AG09309 (cell line): ENCODE data around the gene CST5.
"Not testable (repeated sequence)": the region's sequence is repeated elsewhere in the genome, so short reads cannot be mapped to it uniquely, and the experiment has no call there.

Experiments
- DNase-seq: peaks from one replicate; pipeline ENCODE4 v3.0.0-alpha.2; 2010; ENCODE audit warnings: low read depth
- H3K4me3 ChIP-seq: 2 replicates; pipeline ENCODE4 v1.5.1; 2011; ENCODE audit warnings: mild to moderate bottlenecking, low read depth, low read length, moderate library complexity; ENCODE audit not compliant: control insufficient read depth
- TF ChIP-seq, protein P1 (sequence below): IDR thresholded peaks from 2 replicates; pipeline ENCODE4 v1.5.1; 2011; ENCODE audit warnings: mild to moderate bottlenecking, low read depth, low read length, inconsistent platforms; ENCODE audit not compliant: insufficient read depth, control insufficient read depth; ENCODE audit errors: missing control alignments

The CST5 gene

DNA sequence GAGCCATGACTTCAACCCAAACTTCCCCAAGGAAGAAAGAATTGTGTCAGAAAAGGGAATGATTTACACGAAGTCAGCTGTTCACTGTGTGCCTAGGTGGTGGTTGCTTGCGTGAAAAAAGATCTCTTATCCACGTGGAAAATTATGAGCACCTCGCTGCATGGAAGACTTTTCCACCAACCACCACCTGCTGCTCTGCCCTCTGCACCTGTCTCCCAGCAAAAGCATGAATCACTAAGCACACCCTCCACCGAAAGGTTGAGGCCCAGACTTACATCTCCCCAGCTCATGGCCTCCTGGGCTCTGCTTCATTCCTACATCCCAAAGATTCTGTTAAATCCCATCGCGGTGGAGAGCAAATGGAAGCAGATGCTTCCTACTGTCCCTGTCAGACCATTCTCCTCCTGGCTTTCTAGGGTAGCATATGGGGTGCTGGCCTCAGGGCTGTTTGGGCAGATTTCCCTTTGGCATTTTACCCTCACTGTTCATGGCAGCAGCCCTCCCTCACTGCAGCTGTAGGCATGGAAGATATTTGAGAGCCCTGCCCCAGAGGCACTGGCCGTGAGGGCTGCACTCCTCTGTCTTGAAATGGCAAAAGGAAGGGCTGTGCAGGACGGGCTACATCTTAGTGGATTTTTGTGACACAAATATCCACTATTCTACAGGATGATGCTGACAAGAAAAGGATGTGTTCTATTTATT lies 37.6 kb upstream of the CST5 start:
- TF ChIP-seq, protein P1, sequence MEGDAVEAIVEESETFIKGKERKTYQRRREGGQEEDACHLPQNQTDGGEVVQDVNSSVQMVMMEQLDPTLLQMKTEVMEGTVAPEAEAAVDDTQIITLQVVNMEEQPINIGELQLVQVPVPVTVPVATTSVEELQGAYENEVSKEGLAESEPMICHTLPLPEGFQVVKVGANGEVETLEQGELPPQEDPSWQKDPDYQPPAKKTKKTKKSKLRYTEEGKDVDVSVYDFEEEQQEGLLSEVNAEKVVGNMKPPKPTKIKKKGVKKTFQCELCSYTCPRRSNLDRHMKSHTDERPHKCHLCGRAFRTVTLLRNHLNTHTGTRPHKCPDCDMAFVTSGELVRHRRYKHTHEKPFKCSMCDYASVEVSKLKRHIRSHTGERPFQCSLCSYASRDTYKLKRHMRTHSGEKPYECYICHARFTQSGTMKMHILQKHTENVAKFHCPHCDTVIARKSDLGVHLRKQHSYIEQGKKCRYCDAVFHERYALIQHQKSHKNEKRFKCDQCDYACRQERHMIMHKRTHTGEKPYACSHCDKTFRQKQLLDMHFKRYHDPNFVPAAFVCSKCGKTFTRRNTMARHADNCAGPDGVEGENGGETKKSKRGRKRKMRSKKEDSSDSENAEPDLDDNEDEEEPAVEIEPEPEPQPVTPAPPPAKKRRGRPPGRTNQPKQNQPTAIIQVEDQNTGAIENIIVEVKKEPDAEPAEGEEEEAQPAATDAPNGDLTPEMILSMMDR = no peak
- H3K4me3 ChIP-seq = no peak overlapping the region
- no peak for DNase-seq

DNA sequence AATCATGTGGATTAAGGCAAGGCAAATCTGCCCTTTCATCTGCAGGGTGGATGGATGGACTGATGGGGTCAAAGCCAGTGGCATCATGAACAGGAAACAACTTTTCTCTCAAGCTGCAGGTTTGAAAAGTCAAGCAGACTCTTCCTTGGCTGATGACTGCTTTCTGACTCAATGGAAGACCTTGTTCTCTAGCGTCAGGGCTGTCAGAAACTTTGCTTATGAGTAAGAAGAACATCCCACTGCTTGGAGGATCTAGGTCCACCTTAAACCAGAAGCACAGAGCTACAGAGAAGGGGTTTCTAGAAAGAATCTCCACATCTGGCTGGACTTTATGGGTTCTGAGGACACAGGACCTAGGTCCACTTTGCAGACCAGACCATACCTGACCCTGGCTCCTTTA lies 36.3 kb upstream of the CST5 start:
- H3K4me3 ChIP-seq = no peak overlapping the region
- TF ChIP-seq, protein P1 = no peak
- DNase-seq = no peak

DNA sequence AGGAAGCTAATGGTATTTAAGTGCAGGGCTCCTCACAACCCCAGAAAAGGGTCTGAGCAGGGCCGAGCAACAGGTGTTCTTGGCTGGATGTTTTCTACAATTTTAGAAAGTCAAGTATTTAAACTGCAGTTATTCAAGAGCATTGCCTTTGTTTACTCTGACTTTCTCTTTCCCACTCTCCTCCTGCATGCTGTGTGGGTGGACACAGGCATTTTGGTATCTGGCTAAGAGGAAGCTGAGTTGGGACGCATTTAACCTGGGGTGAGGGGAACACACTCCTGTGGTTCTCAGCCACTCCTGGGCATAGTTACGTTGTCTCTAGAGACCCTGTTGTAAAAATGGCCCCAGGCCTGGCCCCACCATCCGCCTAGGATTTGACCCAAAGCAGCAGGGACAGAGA lies 34.9 kb upstream of the CST5 start:
- H3K4me3 ChIP-seq, DNase-seq: not testable (repeated sequence)

DNA sequence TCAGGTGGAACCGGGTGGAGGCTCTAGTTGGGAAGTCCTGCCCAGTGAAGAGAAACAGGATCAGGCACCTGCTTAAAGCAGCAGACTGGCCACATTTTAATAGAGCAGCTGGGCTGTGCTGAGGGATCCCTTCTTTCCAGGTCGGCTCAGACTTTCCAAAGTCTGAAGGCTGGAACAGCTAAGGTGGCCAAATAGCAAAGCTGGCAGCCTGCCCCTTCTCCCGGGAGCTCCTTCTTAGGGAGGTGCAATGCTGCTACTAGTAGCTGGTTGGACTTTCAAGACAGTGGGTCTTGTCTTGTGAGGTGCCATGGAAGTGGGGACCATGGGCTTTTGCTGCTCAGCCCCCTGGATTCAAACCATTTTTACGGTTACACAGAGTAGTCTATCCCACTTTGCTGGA lies 30.7 kb upstream of the CST5 start:
- TF ChIP-seq, protein P1 = no peak
- no peak for DNase-seq

DNA sequence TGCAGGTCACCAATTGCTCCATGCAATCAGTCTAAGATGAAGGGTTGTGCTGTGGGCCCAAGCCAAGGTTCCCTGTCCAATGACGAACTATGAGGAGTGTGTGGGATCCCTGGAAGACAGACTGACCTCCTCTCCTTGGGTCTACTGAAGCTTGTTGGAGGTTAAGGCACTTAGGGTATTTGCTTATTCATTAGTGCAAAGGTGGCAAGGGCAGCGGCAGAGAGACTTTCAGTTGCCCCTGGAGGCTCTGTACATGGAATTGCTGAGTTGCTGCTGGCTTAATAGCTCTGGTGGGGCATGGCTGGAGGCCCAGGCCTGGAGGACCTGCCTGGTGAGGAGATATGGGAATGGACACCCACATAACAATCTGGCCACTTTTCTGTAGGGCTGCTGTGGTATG lies 29.8 kb upstream of the CST5 start:
- DNase-seq = no peak
- TF ChIP-seq, protein P1 = no peak

More for the DNA sequence above, 30.7 kb upstream of the CST5 start:
- no peak overlapping the region for H3K4me3 ChIP-seq

DNA sequence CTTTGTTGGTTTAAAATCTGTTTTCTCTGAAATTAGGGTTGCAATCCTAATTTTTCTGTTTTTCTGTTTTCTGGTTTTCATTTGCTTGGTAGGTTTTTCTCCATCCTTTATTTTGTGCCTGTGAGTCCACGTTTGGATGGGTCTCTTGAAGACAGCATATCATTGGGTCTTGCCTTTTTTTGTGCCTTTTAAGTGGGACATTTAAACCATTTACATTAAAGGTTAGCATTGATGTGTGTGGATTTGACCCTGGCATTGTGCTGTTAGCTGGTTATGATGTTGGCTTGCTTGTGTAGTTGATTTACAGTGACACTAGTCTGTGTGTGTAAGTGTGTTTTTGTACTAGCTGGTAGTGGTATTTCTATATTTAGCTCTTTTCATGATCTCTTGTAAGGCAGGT lies 28.0 kb upstream of the CST5 start:
- no peak for DNase-seq
- no peak overlapping the region for H3K4me3 ChIP-seq
- TF ChIP-seq, protein P1 = no peak

More for the DNA sequence above, 29.8 kb upstream of the CST5 start:
- no peak overlapping the region for H3K4me3 ChIP-seq

DNA sequence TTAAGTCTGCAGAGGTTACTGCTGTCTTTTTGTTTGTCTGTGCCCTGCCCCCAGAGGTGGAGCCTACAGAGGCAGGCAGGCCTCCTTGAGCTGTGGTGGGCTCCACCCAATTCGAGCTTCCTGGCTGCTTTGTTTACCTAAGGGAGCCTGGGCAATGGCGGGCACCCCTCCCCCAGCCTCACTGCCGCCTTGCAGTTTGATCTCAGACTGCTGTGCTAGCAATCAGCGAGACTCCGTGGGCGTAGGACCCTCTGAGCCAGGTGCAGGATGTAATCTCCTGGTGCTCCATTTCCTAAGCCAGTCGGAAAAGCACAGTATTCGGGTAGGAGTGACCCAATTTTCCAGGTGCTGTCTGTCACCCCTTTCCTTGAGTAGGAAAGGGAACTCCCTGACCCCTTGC lies 22.8 kb upstream of the CST5 start:
- not testable (repeated sequence) for H3K4me3 ChIP-seq, DNase-seq

DNA sequence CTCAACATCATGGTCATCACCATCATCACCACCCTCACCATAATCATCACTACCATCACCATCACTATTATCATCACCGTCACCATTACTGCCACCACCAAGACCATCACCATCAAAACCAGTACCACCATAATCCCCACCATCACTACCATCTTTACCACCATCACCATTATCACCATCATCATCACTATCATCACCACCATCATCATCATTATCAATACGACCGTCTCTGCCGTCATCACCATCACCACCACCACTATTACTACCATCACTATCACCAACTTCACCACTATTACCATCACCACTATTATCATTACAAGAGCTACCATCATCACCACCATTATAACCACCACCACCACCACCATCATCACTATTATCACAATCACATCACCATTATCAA lies 11.3 kb upstream of the CST5 start:
- H3K4me3 ChIP-seq, DNase-seq: not testable (repeated sequence)
